CD8-positive, alpha-beta memory T cell (primary cell): ENCODE data around the gene PYDC1. TPM values are rescaled to one million over a fixed set of nuclear protein-coding genes. Genes with fewer than 3 reads are reported as not detected.

ENCODE experiments used
- polyA plus RNA-seq: library from polyadenylated mRNA; unstranded; fragments of 300-500 nt; fragmentation: Illumina TruSeq; gene quantifications from one replicate; pipeline ENCODE4 v1.2.3, GENCODE V29; 2021
- total RNA-seq, 2 experiments: library from RNA; stranded (reverse); gene quantifications; one replicate each; pipeline ENCODE4 v1.2.3, GENCODE V29; 2021

Gene PYDC1
- total and polyA plus RNA-seq, 3 experiments from 2014 or later = not detected

Other genes with a start within 250 kb of the PYDC1 start
- 1 to 10 TPM; 1.6 to 2.1 TPM for gene HSD3B7, start 231.9 kb downstream of the PYDC1 start, total RNA-seq
- not detected for gene HSD3B7, start 231.9 kb downstream of the PYDC1 start, polyA plus RNA-seq
- under 1 TPM; 0.40 to 0.79 TPM for gene STX1B, start 206.5 kb downstream of the PYDC1 start, total RNA-seq
- gene STX1B, start 206.5 kb downstream of the PYDC1 start, polyA plus RNA-seq = 0.03 TPM
- 10 to 100 TPM; 53.0 to 55.0 TPM for gene STX4, start 183.6 kb downstream of the PYDC1 start, total RNA-seq
- 34.5 TPM for gene STX4, start 183.6 kb downstream of the PYDC1 start, polyA plus RNA-seq
- 10 to 100 TPM; 15.9 to 20.5 TPM for gene ZNF668, start 142.9 kb downstream of the PYDC1 start, total RNA-seq
- gene ZNF668, start 142.9 kb downstream of the PYDC1 start, polyA plus RNA-seq = 8.7 TPM
- 10 to 100 TPM; 23.4 to 25.9 TPM for gene ZNF646, start 142.7 kb downstream of the PYDC1 start, total RNA-seq
- gene ZNF646, start 142.7 kb downstream of the PYDC1 start, polyA plus RNA-seq = 9.3 TPM
- gene PRSS53, start 128.2 kb downstream of the PYDC1 start, total RNA-seq = 1 to 10 TPM; 3.3 to 4.6 TPM
- 0.59 TPM for gene PRSS53, start 128.2 kb downstream of the PYDC1 start, polyA plus RNA-seq
- 10 to 100 TPM; 66.0 to 74.3 TPM for gene VKORC1, start 122.3 kb downstream of the PYDC1 start, total RNA-seq
- 124 TPM for gene VKORC1, start 122.3 kb downstream of the PYDC1 start, polyA plus RNA-seq
- 10 to 100 TPM; 40.0 to 42.5 TPM for gene BCKDK, start 108.7 kb downstream of the PYDC1 start, total RNA-seq
- 29.4 TPM for gene BCKDK, start 108.7 kb downstream of the PYDC1 start, polyA plus RNA-seq
- gene KAT8, start 99.5 kb downstream of the PYDC1 start, total RNA-seq = 10 to 100 TPM; 56.1 to 58.6 TPM
- 67.3 TPM for gene KAT8, start 99.5 kb downstream of the PYDC1 start, polyA plus RNA-seq
- gene PRSS8, start 81.4 kb downstream of the PYDC1 start, total RNA-seq = not detected
- gene PRSS8, start 81.4 kb downstream of the PYDC1 start, polyA plus RNA-seq = not detected
- gene PRSS36, start 67.1 kb downstream of the PYDC1 start, total RNA-seq = under 1 TPM; 0.44 to 0.61 TPM
- gene PRSS36, start 67.1 kb downstream of the PYDC1 start, polyA plus RNA-seq = 3.1 TPM
- gene FUS, start 37.0 kb downstream of the PYDC1 start, total RNA-seq = 100 to 1,000 TPM; 621 to 671 TPM
- 163 TPM for gene FUS, start 37.0 kb downstream of the PYDC1 start, polyA plus RNA-seq
- 1 to 10 TPM; 4.5 to 5.9 TPM for gene PYCARD, start 14.4 kb downstream of the PYDC1 start, total RNA-seq
- 77.8 TPM for gene PYCARD, start 14.4 kb downstream of the PYDC1 start, polyA plus RNA-seq
- gene TRIM72, start 3.0 kb downstream of the PYDC1 start, total RNA-seq = not detected
- not detected for gene TRIM72, start 3.0 kb downstream of the PYDC1 start, polyA plus RNA-seq
- 1 to 10 TPM; 1.7 to 1.8 TPM for gene ITGAM, start 42.8 kb upstream of the PYDC1 start, total RNA-seq
- 23.3 TPM for gene ITGAM, start 42.8 kb upstream of the PYDC1 start, polyA plus RNA-seq
- gene ITGAX, start 138.0 kb upstream of the PYDC1 start, total RNA-seq = 1 to 10 TPM; 2.1 to 2.7 TPM
- gene ITGAX, start 138.0 kb upstream of the PYDC1 start, polyA plus RNA-seq = 0.46 TPM
- not detected for gene ITGAD, start 176.2 kb upstream of the PYDC1 start, total RNA-seq
- 0.12 TPM for gene ITGAD, start 176.2 kb upstream of the PYDC1 start, polyA plus RNA-seq
- gene COX6A2, start 211.2 kb upstream of the PYDC1 start, total RNA-seq = not detected
- not detected for gene COX6A2, start 211.2 kb upstream of the PYDC1 start, polyA plus RNA-seq
- gene ZNF843, start 225.7 kb upstream of the PYDC1 start, total RNA-seq = under 1 TPM; 0.11 to 0.18 TPM
- gene ZNF843, start 225.7 kb upstream of the PYDC1 start, polyA plus RNA-seq = 0.23 TPM
- gene ARMC5, start 242.4 kb upstream of the PYDC1 start, total RNA-seq = 10 to 100 TPM; 14.3 to 15.9 TPM
- 9.8 TPM for gene ARMC5, start 242.4 kb upstream of the PYDC1 start, polyA plus RNA-seq